ENCODE results near the gene KLHL21.
A peak's percentile ranks its signal among the peaks of the same experiment; 100 is the strongest.

KLHL21 gene

DNA sequence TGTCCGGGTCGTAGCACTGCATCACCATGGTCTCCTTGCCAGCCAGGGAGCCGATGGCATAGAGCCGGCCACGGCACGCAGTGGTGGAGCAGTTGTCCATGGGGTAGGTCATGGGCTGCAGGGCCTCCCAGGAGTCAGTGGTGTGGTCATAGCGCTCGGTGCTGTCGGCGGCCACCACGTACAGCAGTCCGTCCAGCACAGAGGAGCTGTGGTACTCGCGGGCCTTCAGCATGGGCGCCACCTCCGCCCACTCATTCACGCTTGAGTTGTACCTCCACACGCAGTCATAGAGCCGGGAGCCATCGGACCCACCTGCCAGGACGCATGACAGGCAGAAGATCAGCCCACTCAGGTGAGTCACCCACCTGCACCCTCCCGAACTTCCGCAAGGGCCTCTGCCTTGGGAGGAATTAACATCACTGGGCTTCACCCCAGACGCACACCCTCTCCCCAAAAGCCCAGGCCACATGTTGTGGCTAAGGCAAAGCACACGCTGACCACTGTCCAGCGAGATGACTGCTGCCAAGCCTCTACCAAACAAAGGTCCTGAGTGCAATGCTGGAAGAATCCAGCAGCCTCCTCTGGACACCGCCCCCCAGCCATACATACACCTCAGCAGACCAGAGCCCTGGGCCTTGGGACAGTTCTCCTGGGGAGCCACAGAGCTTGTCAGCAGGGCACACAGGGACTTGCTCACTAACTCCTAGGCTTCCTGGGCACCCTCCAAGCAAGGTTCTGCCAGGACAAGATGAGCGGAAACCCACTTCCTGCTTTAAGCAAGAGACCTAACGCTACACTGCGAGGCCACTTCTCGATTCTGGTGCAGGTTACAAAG is 3.3 kb downstream of the KLHL21 start:
- no peak for DNase-seq

DNA sequence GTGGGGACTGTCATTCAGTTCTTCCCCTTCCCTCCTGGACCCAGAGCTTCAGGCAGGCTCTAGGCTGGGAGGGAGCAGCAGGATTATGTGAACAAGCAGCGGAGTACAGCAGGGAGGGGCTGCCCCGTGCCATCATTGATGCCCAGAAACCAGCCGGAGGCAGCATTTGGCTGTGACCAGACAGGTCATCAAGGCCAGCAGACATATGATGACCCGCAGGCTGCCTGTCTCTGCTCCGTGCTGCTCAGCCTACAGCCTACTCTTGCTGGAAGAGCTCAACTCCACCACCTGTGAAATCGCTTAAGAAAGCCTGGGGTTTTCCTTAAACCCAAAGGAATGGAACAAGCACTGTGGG is 4.9 kb downstream of the KLHL21 start:
- DNase-seq: no peak

DNA sequence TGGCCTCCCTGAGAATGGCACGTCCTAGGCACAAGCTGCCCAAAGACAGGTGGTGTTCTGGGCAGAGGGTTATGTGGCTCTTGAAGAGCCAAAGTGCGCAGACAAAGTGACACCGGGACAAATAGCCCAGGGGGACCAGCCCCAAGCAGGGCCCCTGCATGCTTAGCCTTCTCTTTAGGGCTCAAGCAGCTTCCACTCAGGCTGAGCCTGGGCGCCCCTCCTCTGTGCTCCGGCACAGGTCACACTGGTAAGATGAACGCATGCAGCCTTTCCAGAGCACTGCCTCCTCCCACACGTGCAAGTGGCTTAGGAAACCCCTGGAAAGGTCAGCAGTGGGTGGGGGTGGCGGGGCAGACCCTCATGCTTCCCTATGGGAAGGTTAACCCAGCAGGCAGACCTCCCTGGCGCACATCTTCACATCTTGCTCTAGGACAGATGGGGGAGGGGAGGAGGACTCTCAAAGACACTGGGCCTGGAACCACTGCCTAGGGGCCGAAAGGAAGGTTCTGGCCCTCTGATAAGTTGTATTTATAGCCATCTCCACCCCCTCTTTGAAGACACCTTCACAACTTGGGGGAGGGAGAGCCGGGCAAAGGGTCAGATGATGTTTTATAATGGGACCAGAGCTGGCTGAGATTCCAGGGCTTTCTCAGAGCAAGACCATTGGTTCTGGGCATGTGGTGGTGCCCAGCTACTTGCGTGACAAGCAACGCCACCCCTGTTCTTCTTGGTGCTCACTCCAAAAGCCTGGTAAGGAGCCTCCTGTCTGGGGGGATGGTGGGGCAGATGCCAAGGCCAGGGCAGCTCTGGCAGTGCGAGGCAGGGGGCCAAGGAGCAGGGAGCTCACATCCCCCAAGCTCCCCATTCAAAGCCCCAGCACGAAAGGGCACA is 5.5 kb downstream of the KLHL21 start:
- no peak for DNase-seq

DNA sequence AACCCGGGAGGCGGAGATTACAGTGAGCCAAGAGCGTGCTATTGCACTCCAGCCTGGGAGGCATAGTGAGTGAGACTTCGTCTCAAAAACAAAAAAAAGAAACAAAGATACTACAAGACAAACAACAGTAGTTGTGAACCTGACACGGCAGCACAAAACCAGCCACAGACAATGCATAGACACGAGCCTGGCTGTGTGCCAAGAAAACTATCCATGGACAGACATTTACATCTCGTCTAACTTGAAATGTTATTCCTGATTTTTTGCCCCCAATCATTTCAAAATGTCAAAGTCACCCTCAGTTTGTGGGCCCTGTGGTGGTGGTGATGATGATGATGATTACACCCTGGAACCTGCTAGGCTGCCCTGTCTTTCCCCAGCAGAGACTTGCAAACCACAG is 6.3 kb downstream of the KLHL21 start:
- no peak for DNase-seq

DNA sequence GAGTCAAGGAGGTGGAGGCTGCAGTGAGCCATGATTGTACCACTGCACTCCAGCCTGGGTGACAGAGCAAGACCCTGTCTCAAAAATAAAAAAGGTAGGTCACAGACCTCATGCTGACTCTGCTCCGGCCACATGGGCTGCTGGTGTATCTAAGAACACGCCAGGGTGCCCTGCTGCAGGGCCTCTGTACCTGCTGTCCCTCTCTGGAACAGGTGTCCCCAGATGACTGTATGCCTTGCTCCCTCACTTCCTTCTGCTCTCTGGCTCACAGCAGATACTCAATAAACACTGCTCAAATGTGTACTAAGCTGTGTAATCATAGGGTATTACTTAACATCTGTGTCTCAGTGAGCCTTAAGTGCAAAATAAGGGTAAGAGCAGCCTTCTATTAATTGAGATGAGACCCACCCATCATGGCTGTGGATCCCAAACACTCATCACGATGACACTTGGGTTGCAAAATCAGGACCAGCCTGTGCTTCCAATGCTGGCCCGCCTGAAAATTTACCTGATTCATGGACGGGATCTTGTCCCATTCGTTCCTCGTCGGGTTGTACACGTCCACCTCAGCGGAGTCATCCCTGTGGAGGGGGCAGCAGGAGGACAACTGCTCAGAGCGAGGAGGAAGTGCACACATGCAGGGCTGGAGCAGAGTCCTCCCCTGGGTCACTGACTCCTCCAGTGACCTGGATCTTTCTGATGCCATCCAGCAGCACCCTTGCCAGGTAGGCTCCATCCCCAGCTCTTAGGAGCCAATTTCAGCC is 7.5 kb downstream of the KLHL21 start:
- no peak for DNase-seq

DNA sequence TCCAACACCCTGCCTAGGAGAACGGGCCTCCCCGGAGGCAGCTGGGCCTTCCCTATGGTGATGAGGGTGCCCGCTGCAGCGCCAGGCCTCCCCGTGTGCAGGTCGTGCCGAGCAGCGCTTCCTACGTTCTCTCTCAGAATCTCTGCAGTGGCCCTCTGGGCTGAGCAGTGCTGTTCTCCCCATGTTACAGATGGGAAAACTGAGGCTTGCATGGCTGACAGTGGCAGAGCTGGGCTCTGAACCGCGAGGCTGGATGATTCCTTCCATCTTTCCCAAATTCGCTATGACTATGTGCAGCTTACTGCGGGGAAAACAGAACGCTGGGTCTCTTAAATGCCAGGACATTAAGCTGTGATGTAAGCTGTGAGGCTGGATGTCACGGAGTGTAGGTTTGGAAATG is 8.9 kb downstream of the KLHL21 start:
- DNase-seq: no peak

DNA sequence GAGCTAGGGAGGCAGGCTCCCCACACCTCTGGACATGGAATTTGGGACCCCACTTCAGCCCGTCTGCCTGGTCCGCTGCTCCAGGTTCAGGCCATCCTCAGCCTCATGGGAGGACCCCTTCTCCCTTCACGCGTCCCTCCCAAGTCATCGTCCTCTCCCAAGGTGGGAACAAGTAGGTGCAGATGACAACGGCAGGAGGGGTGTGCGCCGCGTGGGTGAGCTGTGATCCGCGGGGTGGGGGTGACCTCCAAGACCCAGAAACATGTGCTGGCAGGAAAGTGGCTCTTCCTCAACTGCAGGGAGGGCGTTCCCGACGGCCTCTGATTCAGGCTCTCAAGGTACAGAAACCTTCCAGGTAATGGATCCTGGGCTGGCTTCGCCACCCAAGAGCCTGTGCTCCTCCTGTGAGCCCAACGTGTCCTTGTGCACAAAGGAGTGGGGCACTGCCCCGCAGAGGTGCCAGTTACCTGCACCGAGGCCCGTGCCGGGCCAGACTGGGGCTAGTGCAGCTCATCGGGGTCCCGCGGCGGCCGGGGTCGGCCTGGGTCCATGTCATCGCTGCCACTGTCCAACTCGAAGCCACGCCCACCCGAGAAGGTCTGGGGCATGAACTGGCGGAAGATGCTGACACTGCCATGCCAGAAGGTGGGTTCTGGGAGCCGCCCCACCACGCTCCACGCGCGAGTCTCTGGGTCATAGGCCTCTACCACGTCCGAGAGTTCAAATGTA is 9.6 kb downstream of the KLHL21 start:
- no peak for DNase-seq

DNA sequence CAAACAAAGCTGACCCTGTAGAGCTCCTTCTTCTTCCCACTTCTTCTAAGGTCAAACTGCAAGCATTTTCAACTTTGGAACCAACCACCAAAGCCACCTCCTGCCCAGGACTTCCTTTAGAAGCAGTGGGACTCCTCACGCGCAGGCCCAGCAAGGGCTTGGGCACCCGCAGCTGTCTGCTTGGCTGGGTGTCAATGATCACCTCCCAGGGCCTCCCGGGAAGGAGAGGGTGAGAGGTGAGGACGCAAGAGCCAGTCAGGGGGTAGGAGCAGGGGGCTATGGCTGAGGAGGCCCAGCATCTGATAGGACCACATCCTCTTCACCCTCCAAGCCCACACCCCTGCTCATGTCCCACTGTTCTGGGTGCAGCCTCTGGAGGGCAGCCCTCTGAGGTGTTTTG is 10.2 kb downstream of the KLHL21 start:
- no peak for DNase-seq

DNA sequence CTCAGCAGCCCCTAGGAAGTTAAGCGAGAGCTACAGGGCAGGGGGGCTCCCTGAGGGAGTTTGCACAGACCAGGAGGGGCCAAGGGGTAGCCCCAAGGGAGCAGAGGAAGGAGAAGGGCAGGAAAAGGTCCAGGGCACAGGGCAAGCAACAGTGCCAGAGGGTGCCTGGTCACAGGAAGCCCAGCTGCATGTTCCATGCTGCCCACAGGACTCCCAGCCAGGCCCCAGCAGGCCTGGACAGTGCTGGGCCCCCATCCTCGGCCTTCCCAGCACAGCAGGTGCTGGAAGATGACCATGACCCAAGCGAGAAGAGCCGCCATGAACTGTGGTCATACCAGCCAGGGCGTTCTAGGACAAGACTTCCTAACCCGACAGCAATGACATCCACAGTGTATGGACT is 11.0 kb downstream of the KLHL21 start:
- DNase-seq: no peak

DNA sequence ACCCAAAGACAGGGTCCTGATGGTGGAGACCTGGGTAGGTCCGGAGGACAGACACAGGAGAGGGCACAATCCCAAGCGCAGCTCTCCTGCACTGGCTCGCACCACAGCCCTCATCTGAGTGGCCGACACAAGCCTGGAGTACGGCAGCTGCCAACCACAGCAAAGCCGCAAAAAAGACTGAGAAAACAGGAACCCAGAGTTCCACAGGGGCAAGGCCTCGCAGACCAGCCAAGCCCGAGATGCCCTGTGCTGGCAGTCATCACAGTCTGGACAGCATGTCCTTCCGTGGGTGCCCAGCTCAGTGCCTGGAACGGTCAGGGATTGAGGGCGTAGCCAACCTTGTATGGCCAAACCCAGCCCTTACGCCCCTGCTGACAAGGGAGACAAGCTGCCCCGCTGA is 11.4 kb downstream of the KLHL21 start:
- DNase-seq: no peak

DNA sequence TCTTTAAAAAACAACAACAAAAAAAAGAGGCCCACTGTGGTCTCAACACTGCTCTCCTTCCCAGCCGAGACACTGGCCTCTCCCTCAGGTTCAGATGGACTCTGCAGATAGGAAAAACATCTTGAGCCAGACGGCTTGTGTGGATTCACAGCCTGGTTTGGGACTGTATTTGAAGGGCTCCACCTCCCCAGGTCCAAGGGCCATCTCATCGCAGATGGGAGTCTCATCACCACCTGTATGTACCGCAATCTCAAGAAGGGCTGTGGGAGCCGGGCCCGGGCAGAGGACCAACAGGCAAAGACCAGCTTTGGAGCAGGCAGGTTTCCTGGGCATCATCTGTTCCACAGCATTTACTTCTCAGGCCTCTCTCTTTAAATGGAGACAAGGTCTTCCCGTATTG is 12.6 kb downstream of the KLHL21 start:
- no peak for DNase-seq

DNA sequence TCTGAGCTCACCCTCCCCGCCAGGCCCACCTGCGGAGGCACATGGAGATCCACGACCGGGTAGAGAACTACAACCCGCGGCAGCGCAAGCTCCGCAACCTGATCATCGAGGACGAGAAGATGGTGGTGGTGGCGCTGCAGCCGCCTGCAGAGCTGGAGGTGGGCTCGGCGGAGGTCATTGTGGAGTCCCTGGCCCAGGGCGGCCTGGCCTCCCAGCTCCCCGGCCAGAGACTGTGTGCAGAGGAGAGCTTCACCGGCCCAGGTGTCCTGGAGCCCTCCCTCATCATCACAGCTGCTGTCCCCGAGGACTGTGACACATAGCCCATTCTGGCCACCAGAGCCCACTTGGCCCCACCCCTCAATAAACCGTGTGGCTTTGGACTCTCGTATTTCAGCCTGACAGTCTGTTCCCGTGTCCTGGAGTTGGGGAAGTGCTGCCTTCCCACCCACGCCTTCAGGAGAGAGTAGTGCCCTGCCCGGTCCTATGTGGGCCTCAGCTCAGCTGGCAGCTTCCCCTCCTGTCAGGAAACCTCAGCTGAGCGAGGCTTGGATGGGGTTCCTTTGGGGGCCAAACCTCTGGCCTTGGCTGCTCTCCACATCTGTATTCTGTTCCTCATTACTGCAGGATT is 13.7 kb downstream of the KLHL21 start:
- no peak for DNase-seq

DNA sequence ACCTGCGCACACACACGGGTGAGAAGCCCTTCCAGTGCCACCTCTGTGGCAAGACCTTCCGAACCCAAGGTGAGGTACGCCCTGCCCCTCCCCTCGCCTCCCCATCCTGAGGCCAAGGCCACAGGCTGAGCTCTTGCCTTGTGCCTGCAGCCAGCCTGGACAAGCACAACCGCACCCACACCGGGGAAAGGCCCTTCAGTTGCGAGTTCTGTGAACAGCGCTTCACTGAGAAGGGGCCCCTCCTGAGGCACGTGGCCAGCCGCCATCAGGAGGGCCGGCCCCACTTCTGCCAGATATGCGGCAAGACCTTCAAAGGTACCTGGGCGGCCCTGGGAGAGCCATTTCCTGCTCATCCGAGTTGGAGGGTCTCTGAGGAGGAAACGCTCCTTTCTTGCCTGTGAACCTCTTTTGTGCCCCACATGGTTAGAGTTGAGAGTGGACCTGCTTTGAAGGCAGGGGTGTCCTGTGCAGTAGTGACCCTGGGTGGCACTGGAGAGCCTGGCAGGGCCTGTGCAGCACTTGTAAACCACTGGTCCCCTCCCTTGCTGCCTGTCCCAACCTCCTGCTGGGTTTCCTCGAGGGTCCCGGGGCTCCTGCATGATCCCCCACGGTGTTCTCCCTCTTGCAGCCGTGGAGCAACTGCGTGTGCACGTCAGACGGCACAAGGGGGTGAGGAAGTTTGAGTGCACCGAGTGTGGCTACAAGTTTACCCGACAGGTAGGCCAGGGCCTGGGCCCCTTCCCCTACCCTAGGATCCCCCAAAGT is 14.4 kb downstream of the KLHL21 start:
- DNase-seq: no peak

DNA sequence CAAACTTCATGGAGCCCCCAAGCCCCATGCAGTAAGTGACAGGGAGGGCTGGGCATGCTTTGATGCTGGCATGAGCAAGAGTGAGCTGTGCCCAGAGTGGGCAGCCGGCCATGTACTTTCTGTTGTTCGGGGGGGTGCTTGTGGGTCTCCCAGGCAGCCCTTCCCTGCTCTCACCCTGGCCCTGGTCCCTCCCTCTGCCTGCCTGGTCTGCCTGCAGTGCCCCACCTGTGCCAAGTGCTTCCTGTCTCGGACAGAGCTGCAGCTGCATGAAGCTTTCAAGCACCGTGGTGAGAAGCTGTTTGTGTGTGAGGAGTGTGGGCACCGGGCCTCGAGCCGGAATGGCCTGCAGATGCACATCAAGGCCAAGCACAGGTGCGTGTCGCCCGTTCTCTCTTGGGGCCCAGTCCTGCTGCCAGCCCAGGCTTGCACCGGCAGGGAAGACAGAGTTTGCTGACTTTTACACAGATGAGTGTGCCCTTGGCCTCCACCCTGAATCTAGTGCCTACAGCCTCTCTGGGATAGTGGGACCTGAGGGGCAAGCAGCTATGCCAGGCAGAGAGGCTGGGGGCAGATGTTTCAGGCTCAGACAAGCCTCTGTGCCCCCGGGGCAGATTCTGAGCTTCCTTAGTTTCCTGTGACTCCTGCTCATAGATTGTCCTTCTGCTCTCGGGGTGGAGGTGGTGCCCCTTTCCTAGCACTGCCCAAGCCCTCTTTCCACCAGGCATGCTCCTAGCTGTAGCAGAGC is 15.2 kb downstream of the KLHL21 start:
- DNase-seq: no peak

DNA sequence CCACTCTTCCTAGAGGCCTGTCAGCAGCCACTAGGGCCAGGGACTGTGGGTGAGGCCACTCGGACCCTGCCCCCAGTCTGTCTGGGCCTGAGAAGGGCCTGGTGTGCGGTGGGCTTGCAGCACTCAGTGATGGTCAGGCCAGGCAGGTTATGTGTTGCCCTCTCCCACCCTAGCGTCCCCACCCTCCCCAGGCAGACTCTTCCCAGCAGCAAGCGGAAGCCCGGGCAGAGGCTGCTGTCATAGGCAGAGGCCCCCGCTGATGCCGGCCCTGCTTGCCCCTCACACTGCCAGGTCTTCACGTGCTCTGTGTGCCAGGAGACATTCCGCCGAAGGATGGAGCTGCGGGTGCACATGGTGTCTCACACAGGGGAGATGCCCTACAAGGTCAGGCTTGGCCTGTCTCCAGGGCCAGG is 16.3 kb downstream of the KLHL21 start:
- no peak for DNase-seq

DNA sequence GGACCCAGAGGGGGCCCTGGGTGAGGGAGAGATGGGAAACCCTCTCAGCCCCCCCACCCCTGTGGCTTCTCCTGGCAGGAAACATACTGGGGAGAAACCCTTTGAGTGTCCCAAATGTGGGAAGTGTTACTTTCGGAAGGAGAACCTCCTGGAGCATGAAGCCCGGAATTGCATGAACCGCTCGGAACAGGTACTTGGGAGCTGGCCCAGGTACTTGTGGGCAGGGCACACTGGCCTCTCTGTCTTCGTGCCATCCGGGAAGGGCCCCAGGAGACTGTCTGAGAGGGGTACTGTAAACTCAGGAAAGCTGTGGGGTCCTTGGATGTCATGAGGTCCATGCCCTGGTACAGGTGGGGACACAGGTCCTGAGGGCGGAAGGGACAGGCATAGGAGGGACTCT is 16.8 kb downstream of the KLHL21 start:
- no peak for DNase-seq

DNA sequence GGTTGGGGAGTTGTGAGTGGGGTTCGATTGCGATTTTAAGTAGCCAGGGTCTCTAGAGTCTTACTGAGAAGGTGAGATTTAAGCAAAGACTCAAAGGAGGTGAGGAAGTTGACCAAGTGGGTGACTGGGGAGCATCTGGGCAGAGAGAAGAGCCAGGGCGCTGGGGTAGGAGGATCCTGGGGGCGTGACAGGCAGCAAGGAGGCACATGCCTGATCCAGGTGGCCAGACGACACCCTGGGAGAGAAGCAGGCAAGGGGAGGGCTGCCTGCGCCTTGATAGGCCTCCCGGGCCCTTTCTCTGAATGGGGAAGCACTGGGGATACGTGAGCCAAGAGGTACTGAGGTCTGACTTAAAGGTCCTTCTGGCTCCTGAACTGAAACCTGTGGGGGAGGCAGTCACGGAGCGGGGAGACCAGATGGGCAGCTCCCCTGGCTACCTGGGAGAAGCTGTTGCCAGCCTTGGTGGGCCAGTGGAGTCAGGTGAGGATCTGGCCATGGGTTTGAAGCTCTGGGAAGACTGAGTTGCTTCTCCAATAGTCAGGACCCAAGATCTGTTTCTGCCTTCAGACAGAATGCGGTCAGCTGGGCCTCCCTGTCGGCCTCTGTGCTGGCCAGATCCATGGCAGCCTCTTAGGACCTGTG is 17.5 kb downstream of the KLHL21 start:
- DNase-seq: peak; percentile 25

DNA sequence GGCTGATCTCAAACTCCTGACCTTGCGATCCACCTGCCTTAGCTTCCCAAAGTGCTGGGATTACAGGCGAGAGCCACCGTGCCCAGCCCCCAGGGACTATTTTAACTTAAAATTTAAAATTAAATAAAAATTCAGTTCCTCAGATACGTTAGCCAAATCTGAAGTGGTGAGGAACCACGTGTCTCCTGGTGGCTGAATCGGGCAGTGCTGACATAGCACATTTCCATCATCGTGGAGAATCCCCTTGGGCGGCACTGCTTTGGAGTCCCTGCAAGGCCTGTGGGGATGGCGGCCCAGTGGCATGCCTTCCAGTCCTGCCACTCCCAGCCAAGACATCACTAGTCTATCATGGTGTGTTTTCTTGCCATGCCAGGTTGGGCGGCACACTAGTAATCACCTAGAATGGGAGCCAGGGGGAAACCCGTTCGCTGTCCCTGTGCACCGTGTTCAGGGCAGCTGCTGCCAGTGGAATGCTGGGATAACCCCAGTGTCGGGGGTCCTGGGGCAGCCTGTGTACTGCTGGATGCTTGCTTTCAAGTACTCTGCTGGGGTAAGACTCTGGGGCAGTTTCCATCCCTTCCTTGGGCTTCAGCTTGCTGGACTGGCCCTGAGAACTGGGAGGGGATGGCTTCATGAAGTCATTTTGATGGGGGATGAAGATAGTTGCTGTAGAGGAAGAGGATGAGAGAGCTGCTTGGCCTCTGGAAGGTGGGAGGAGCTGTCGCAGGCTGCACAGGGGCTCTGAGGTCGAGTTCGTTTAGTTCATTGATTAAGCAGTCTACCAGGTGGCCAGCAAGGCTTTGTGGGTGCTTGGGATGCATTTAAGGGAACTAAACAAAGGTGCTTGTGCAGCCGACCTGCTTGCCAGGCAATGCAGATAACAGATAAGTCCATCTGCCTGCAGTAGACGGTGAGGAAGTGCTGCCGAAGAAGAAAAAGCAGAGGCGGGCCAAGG is 18.3 kb downstream of the KLHL21 start:
- no peak for DNase-seq

DNA sequence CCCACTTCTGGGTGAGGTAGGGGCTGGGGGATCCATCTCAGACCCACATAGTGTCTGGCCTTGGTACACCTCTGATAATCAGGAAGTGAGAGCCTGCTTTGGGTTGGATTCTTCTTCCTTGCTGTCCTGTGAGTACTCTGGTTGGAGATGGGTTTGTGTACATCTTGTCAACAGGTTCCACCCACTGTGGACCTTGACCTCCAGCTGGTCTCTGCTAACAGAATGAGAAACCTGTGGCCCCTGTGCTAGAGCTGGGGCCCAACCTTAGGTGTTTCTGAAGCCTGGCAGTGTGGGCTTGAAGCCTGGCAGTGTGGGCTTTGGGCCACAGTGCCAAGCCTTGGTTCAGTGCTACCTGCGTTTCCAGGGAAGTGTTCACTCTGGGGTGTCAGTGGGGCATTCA is 20.3 kb downstream of the KLHL21 start:
- no peak for DNase-seq

All from NCI-H2171 treated with DMSO at 0.1 percent for 48 hours (cell line).